ENCODE results near the gene ULBP3.

The ULBP3 gene

DNA sequence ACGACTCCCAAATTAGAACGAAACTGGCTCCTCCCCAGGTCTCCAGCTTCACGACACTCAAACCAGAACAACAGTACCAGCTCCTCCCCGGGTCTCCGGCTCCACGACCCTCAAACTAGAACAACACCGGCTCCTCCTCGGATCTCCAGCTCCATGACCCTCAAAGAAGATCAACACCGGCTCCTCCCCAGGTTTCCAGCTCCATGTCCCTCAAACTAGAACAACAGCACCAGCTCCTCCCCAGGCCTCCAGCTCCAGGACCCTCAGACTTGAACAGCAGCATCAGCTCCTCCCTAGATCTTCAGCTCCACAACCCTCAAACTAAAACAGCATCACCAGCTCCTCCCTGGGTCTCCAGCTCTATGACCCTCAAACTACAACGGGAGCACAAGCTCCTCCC, 13.8 kb downstream of the ULBP3 start:
- Histone ChIP-seq H3K4me3 (replicated peaks; ENCODE audit: insufficient read depth, low read length) (no peak overlapping the region), H3K27ac (replicated peaks) (no peak overlapping the region), H3K27me3 (ENCODE audit: insufficient read depth, poor library complexity, severe bottlenecking) (no peaks in the 10 kb centered on the region)
- DNase-seq (ENCODE audit: low read depth in 1 of 2, low spot score in 1 of 2): no peak
- TF ChIP-seq, protein P1, sequence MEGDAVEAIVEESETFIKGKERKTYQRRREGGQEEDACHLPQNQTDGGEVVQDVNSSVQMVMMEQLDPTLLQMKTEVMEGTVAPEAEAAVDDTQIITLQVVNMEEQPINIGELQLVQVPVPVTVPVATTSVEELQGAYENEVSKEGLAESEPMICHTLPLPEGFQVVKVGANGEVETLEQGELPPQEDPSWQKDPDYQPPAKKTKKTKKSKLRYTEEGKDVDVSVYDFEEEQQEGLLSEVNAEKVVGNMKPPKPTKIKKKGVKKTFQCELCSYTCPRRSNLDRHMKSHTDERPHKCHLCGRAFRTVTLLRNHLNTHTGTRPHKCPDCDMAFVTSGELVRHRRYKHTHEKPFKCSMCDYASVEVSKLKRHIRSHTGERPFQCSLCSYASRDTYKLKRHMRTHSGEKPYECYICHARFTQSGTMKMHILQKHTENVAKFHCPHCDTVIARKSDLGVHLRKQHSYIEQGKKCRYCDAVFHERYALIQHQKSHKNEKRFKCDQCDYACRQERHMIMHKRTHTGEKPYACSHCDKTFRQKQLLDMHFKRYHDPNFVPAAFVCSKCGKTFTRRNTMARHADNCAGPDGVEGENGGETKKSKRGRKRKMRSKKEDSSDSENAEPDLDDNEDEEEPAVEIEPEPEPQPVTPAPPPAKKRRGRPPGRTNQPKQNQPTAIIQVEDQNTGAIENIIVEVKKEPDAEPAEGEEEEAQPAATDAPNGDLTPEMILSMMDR (IDR thresholded peaks at IDR 0.05; ENCODE audit: insufficient read depth, low read length): no peak
- TF ChIP-seq, protein P2, sequence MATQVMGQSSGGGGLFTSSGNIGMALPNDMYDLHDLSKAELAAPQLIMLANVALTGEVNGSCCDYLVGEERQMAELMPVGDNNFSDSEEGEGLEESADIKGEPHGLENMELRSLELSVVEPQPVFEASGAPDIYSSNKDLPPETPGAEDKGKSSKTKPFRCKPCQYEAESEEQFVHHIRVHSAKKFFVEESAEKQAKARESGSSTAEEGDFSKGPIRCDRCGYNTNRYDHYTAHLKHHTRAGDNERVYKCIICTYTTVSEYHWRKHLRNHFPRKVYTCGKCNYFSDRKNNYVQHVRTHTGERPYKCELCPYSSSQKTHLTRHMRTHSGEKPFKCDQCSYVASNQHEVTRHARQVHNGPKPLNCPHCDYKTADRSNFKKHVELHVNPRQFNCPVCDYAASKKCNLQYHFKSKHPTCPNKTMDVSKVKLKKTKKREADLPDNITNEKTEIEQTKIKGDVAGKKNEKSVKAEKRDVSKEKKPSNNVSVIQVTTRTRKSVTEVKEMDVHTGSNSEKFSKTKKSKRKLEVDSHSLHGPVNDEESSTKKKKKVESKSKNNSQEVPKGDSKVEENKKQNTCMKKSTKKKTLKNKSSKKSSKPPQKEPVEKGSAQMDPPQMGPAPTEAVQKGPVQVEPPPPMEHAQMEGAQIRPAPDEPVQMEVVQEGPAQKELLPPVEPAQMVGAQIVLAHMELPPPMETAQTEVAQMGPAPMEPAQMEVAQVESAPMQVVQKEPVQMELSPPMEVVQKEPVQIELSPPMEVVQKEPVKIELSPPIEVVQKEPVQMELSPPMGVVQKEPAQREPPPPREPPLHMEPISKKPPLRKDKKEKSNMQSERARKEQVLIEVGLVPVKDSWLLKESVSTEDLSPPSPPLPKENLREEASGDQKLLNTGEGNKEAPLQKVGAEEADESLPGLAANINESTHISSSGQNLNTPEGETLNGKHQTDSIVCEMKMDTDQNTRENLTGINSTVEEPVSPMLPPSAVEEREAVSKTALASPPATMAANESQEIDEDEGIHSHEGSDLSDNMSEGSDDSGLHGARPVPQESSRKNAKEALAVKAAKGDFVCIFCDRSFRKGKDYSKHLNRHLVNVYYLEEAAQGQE (IDR thresholded peaks at IDR 0.05; ENCODE audit: insufficient replicate concordance, low read depth): no peak
- TF ChIP-seq SPI1 (IDR thresholded peaks at IDR 0.05; ENCODE audit: borderline replicate concordance, low read depth): no peak
- TF ChIP-seq GABPA (IDR thresholded peaks at IDR 0.05; ENCODE audit: low read depth): no peak
- TF ChIP-seq POLR2AphosphoS5 (IDR thresholded peaks at IDR 0.05; ENCODE audit: low read depth): no peak

DNA sequence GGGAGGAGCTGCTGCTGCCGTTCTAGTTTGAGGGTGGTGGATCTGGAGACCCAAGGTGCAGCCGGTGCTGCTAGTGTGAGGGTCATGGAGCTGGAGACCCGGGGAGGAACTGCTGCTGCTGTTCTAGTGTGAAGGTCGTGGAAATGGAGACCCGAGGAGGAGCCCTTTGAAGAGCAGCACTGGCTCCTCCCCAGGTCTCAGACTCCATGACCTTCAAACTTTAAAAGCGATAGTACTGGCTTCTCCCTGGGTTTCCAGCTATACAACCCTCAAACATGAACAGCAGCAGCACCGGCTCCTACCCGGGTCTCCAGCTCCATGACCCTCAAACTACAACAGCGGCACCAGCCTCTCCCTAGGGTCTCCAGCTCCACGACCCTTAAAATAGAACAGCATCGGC, 15.5 kb downstream of the ULBP3 start:
- H3K27me3 ChIP-seq (ENCODE audit: insufficient read depth, poor library complexity, severe bottlenecking): no peaks in the 10 kb centered on the region
- DNase-seq (ENCODE audit: low read depth in 1 of 2, low spot score in 1 of 2): no peak
- TF ChIP-seq SPI1 (IDR thresholded peaks at IDR 0.05; ENCODE audit: borderline replicate concordance, low read depth) (no peak), POLR2AphosphoS5 (IDR thresholded peaks at IDR 0.05; ENCODE audit: low read depth) (no peak), GABPA (IDR thresholded peaks at IDR 0.05; ENCODE audit: low read depth) (no peak)
- TF ChIP-seq, protein P1 (IDR thresholded peaks at IDR 0.05; ENCODE audit: insufficient read depth, low read length): no peak
- TF ChIP-seq, protein P2 (IDR thresholded peaks at IDR 0.05; ENCODE audit: insufficient replicate concordance, low read depth): no peak
- H3K4me3 ChIP-seq (replicated peaks; ENCODE audit: insufficient read depth, low read length): no peak overlapping the region
- H3K27ac ChIP-seq (replicated peaks): no peak overlapping the region

DNA sequence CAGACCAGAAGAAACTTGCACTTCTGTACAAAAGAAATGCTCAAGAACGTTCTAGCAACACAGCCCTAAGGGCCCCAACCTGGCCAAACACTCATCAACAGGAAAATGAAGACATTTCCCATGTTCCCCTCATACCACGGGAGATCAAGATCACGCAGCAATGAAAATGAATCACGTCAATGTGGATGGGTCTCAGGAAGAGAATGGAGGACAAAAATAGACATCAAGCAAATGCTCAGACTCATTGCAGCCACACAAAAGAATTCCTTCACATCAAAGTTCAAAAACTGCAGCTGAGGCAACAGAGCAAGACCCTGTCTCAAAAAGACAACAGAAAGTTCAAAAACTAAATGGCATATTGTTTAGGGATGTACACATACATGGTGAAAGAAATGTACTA, 18.1 kb downstream of the ULBP3 start:
- no peak overlapping the region for H3K4me3 ChIP-seq (replicated peaks; ENCODE audit: insufficient read depth, low read length)
- H3K27me3 ChIP-seq (ENCODE audit: insufficient read depth, poor library complexity, severe bottlenecking): no peaks in the 10 kb centered on the region
- no peak for TF ChIP-seq POLR2AphosphoS5 (IDR thresholded peaks at IDR 0.05; ENCODE audit: low read depth)
- TF ChIP-seq, protein P2 (IDR thresholded peaks at IDR 0.05; ENCODE audit: insufficient replicate concordance, low read depth): no peak
- no peak for TF ChIP-seq GABPA (IDR thresholded peaks at IDR 0.05; ENCODE audit: low read depth)
- no peak for TF ChIP-seq SPI1 (IDR thresholded peaks at IDR 0.05; ENCODE audit: borderline replicate concordance, low read depth)
- TF ChIP-seq, protein P1 (IDR thresholded peaks at IDR 0.05; ENCODE audit: insufficient read depth, low read length): no peak
- H3K27ac ChIP-seq (replicated peaks): no peak overlapping the region
- DNase-seq (ENCODE audit: low read depth in 1 of 2, low spot score in 1 of 2): no peak
